Omental fat pad (tissue), 4 donors: ENCODE measurements around the gene WIPF2. TPM values are rescaled to one million over a fixed set of nuclear protein-coding genes. Genes with fewer than 3 reads are reported as not detected.

ENCODE experiments used
- ATAC-seq: fragments of 150-250 bp; one replicate; pipeline ENCODE4 v1.9.1; 2016; ENCODE audit warnings: mild to moderate bottlenecking, moderate library complexity; ENCODE audit not compliant: low FRiP score
- DNase-seq: peaks from one replicate; pipeline ENCODE4 v3.0.0-alpha.2; 2019; ENCODE audit warnings: low spot score
- total RNA-seq, 4 donors: library from RNA; depleted of rRNA; stranded (reverse); fragments of >200 nt; gene quantifications; one replicate each; pipeline ENCODE4 v1.1.0, GENCODE V29; 2016
- TF ChIP-seq, protein P1 (sequence below), 3 donors: fragments of 450-650 bp; IDR thresholded peaks; one replicate each; pipeline ENCODE4 v1.5.1; 2016 to 2017; ENCODE audit warnings: antibody characterized with exemption in 3 of 3, mild to moderate bottlenecking in 3 of 3, moderate library complexity in 2 of 3

The WIPF2 gene
- total RNA-seq, 4 donors from 2014 or later: 10.1 to 12.9 (median 10.8) TPM

DNA sequence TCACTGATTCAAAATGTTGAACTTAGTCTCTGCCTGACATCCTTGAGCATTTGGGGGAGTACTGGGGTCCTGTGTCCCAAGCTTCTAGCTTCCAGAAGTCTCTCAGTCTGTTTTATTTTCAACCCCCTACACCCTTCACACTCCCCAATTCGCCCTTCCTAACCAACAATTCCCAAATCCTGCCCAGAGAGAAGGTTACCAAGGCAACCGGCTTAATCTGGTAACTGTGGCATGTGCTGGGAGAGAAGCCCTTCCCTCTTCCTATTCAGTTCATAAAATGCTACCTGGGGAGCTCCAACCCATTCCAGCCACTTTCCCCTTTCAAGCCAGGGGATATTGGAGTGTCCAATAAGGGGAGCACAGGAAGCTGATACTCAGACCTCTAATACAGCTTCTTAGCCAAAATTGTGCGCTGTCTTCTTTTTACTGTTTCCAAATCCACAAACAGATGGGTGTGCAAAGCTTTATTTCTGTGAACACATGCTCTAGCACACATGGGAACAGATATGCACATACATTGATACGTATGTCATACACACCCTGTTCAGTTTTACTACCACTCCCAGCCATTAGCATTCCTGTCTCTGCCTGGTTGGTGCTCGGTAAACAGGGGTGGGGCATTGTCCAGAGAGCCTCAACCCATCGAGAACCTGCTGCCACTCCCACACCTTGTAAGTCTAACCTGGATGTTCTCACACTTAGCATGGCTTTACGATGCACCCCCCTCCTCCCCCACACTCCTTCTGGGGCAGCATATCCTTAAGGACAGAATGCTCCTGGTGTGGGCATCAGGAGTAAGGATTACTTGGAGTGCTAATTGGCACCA is 43.0 kb upstream of the WIPF2 start:
- ATAC-seq (no peak), DNase-seq (no peak)
- TF ChIP-seq, protein P1, sequence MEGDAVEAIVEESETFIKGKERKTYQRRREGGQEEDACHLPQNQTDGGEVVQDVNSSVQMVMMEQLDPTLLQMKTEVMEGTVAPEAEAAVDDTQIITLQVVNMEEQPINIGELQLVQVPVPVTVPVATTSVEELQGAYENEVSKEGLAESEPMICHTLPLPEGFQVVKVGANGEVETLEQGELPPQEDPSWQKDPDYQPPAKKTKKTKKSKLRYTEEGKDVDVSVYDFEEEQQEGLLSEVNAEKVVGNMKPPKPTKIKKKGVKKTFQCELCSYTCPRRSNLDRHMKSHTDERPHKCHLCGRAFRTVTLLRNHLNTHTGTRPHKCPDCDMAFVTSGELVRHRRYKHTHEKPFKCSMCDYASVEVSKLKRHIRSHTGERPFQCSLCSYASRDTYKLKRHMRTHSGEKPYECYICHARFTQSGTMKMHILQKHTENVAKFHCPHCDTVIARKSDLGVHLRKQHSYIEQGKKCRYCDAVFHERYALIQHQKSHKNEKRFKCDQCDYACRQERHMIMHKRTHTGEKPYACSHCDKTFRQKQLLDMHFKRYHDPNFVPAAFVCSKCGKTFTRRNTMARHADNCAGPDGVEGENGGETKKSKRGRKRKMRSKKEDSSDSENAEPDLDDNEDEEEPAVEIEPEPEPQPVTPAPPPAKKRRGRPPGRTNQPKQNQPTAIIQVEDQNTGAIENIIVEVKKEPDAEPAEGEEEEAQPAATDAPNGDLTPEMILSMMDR (IDR thresholded peaks at IDR 0.05): no peak

DNA sequence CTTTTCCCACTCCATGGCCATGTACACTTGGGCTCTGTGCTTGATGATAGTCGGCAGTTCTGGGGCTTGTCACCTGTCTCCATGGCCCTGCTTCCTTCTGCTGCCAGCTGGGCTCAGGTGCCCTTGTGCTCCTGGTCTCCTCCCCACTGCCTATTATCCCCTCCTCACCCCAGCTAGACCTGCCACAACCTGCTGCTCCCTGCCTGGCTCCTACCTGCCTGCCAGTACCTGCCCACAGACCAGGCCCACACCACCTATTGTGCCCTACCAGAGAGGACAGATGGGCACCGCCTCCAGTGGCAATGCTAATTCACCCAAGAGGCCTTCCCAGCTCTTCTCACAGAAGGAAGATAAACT is 42.4 kb upstream of the WIPF2 start:
- TF ChIP-seq, protein P1 (IDR thresholded peaks at IDR 0.05): no peak
- DNase-seq: no peak
- ATAC-seq: no peak

- ATAC-seq (peak; percentile 89), DNase-seq (peak; percentile 57)
- TF ChIP-seq, protein P1 (IDR thresholded peaks at IDR 0.05): no peak
These were observed 41.7 kb upstream of the WIPF2 start, which contains the start of gene RAPGEFL1 for GRCh38 chr17:40177275-40177874. RAPGEFL1 (plus strand) TSS chr17:40177470; CDS start chr17:40177862, 392 bp downstream.

GRCh38 chr17:40178021-40178601 is 41.0 kb upstream of the WIPF2 start:
- ATAC-seq (no peak), DNase-seq (no peak)
- TF ChIP-seq, protein P1 (IDR thresholded peaks at IDR 0.05): no peak

DNA sequence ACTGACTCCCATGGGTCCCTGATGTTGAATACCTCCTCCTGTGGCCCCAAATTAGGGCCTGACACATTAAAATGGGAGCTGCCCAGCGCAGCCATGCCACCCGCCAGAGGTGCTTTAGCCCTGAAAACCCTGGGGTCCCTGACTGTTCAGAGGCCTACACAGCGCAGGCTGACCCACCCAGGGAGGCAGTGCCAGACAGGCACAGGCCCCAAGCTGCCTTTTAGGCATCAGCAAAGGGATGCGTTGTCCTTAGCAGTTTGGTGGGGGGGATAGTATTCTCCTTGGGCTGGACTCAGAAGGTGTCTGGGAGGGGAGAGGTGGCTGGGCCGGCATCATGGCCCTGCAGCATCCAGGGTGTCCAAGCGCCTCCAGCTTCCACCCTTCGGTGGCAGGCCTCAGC is 40.4 kb upstream of the WIPF2 start:
- no peak for DNase-seq
- TF ChIP-seq, protein P1 (IDR thresholded peaks at IDR 0.05): no peak
- no peak for ATAC-seq

DNA sequence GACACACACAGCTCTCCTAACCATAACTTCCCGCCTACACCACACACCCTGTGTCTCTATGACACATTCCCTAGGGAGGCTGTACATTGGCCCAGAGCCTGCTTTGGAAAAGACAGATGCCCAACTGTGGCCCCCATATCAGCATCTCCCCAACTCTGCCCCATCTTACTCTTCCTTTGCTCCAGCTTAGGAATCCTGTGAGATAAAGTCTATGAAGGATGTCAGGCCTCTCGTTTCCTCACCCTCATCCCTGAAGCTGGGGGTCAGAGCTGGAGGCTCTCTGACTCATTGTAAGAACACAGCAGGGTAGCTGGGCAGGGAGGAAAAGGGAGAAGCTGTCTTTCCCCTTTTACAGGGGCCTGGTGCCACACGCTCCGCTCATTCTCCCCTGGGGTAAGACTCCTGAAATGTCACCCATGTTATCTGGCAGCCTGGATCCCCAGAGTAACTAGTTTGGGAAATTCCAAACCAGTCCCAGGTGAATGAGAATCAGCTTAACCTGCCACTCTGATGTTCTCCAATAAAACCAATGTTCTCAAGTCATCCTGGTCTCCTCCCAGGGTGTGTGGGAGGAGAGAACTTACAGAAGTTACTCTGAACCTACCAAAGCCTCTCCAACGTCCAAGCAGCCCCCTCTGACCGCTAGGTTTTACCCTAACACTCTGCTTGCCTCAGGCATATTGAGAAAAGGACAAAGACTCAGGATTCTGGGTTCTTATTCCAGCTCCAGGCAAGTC is 39.0 kb upstream of the WIPF2 start:
- ATAC-seq: no peak
- TF ChIP-seq, protein P1 (IDR thresholded peaks at IDR 0.05): no peak

More for the DNA sequence above, 39.0 kb upstream of the WIPF2 start:
- no peak for DNase-seq
